DND-41 (cell line): ENCODE data around the gene AHNAK.

Source experiments
- ATAC-seq: fragments of 200-7000 bp; cut with Tn5 transposase; 3 replicates; pipeline ENCODE4 v1.9.1; 2021; ENCODE audit warnings: low read depth; ENCODE audit not compliant: insufficient read depth
- DNase-seq: peaks from one replicate; pipeline ENCODE4 v3.0.0-alpha.2; 2020
- H2AFZ ChIP-seq: 2 replicates; pipeline ENCODE4 v1.6.0; 2012; ENCODE audit warnings: low read depth, low read length
- H3K27ac ChIP-seq: 2 replicates; pipeline ENCODE4 v1.5.1; 2012; ENCODE audit warnings: low read length, inconsistent platforms
- H3K27me3 ChIP-seq: fragments of 200-600 bp; sonication (generic); 2 replicates; pipeline ENCODE4 v1.6.0; 2012; ENCODE audit warnings: low read length, mild to moderate bottlenecking, inconsistent platforms; ENCODE audit not compliant: insufficient read depth, poor library complexity
- H3K36me3 ChIP-seq: 2 replicates; pipeline ENCODE4 v1.5.1; 2012; ENCODE audit warnings: low read length, inconsistent platforms; ENCODE audit not compliant: insufficient read depth
- H3K4me1 ChIP-seq: 2 replicates; pipeline ENCODE4 v1.5.1; 2012; ENCODE audit warnings: mild to moderate bottlenecking, low read length; ENCODE audit not compliant: insufficient read depth
- H3K4me2 ChIP-seq: 2 replicates; pipeline ENCODE4 v1.6.0; 2012; ENCODE audit warnings: mild to moderate bottlenecking, moderate library complexity, low read length, inconsistent platforms; ENCODE audit not compliant: insufficient read depth
- H3K4me3 ChIP-seq, 2 experiments: fragments of 200-600 bp in 1 of 2; shearing (Covaris generic) in 1 of 2; 2 replicates each; pipeline ENCODE4 v1.5.1; 2012 to 2016; ENCODE audit warnings: inconsistent platforms in 2 of 2, low read length in 2 of 2, mild to moderate bottlenecking in 2 of 2, low read depth in 1 of 2, moderate library complexity in 1 of 2
- H3K79me2 ChIP-seq: 2 replicates; pipeline ENCODE4 v1.6.0; 2012; ENCODE audit warnings: low read length, inconsistent platforms; ENCODE audit not compliant: insufficient read depth
- H3K9ac ChIP-seq: 2 replicates; pipeline ENCODE4 v1.6.0; 2012; ENCODE audit warnings: low read depth, mild to moderate bottlenecking, inconsistent platforms, low read length, moderate library complexity
- H3K9me3 ChIP-seq: 2 replicates; pipeline ENCODE4 v1.5.1; 2012; ENCODE audit warnings: low read length, moderate library complexity, mild to moderate bottlenecking, inconsistent platforms; ENCODE audit not compliant: insufficient read depth, severe bottlenecking
- H4K20me1 ChIP-seq: 2 replicates; pipeline ENCODE4 v1.6.0; 2012; ENCODE audit warnings: low read length; ENCODE audit not compliant: insufficient read depth
- CTCF ChIP-seq: IDR thresholded peaks from 2 replicates; pipeline ENCODE4 v1.5.1; 2012; ENCODE audit warnings: borderline replicate concordance, low read length, moderate library complexity, mild to moderate bottlenecking; ENCODE audit not compliant: poor library complexity, severe bottlenecking; ENCODE audit errors: extremely low read depth
- EZH2 ChIP-seq: IDR thresholded peaks from 3 replicates; pipeline ENCODE4 v1.6.1; 2012; ENCODE audit warnings: borderline replicate concordance, low read depth, mild to moderate bottlenecking, moderate library complexity, low read length, inconsistent platforms; ENCODE audit not compliant: severe bottlenecking

AHNAK gene

DNA sequence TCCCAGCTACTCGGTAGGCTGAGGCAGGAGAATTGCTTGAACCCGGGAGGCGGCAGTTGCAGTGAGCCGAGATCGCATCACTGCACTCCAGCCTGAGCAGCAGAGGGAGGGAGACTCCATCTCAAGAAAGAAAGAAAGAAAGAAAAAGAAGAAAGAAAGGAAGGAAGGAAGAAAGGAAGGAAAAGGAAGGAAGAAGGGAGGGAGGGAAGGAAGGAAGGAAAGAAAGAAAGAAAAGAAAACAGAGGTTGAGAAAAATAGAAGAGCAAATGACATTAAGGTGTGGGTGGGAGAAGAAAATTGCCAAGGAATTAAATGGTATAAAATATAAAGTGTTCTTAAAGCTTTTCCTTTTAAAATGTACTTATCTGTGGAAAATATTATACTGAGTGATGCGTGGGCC is 49.9 kb downstream of the AHNAK start:
- Histone ChIP-seq H3K4me2 (no peak overlapping the region), H3K4me1 (no peaks in the 10 kb centered on the region)

GRCh38 chr11:62494246-62494645 is 52.4 kb downstream of the AHNAK start:
- Histone ChIP-seq H3K79me2 (no peaks in the 10 kb centered on the region), H3K4me1 (no peaks in the 10 kb centered on the region), H3K9ac (no peak overlapping the region), H3K9me3 (no peaks in the 10 kb centered on the region), H3K27me3 (no peaks in the 10 kb centered on the region), H3K27ac (no peak overlapping the region), H2AFZ (no peak overlapping the region), H4K20me1 (no peaks in the 10 kb centered on the region), H3K36me3 (no peaks in the 10 kb centered on the region), H3K4me3 (no peak overlapping the region), H3K4me2 (no peak overlapping the region)
- no peak for TF ChIP-seq EZH2
- TF ChIP-seq CTCF = no peak
- DNase-seq (no peak), ATAC-seq (no peak)

More for the DNA sequence above, 49.9 kb downstream of the AHNAK start:
- Histone ChIP-seq H3K27me3 (no peaks in the 10 kb centered on the region), H3K9ac (no peak overlapping the region), H3K4me3 (no peak overlapping the region), H3K79me2 (no peaks in the 10 kb centered on the region), H2AFZ (no peak overlapping the region), H3K36me3 (no peaks in the 10 kb centered on the region), H4K20me1 (no peaks in the 10 kb centered on the region), H3K9me3 (no peaks in the 10 kb centered on the region), H3K27ac (no peak overlapping the region)
- TF ChIP-seq EZH2 = no peak
- no peak for TF ChIP-seq CTCF
- no peak for ATAC-seq
- DNase-seq = no peak

GRCh38 chr11:62493801-62494200 is 52.8 kb downstream of the AHNAK start:
- no peak for ATAC-seq
- no peak for DNase-seq
- Histone ChIP-seq H3K4me2 (no peak overlapping the region), H3K36me3 (no peaks in the 10 kb centered on the region), H3K9ac (no peak overlapping the region), H3K4me3 (no peak overlapping the region), H4K20me1 (no peaks in the 10 kb centered on the region), H3K27ac (no peak overlapping the region), H2AFZ (no peak overlapping the region), H3K79me2 (no peaks in the 10 kb centered on the region), H3K9me3 (no peaks in the 10 kb centered on the region), H3K27me3 (no peaks in the 10 kb centered on the region), H3K4me1 (no peaks in the 10 kb centered on the region)
- TF ChIP-seq EZH2 = no peak
- TF ChIP-seq CTCF = no peak

GRCh38 chr11:62492586-62492985 is 54.0 kb downstream of the AHNAK start:
- no peak overlapping the region for H2AFZ ChIP-seq

More at GRCh38 chr11:62492586-62492985, 54.0 kb downstream of the AHNAK start:
- Histone ChIP-seq H3K4me2 (no peak overlapping the region), H3K79me2 (no peaks in the 10 kb centered on the region), H3K4me3 (no peak overlapping the region), H4K20me1 (no peaks in the 10 kb centered on the region), H3K9ac (no peak overlapping the region), H3K27me3 (no peaks in the 10 kb centered on the region), H3K9me3 (no peaks in the 10 kb centered on the region), H3K27ac (no peak overlapping the region), H3K36me3 (no peaks in the 10 kb centered on the region), H3K4me1 (no peaks in the 10 kb centered on the region)
- no peak for TF ChIP-seq CTCF
- TF ChIP-seq EZH2 = no peak
- DNase-seq (no peak), ATAC-seq (no peak)
